Smooth muscle cell of the brain vasculature (primary cell): ENCODE measurements around the gene RBPMS2.
"Not testable (repeated sequence)": the region's sequence is repeated elsewhere in the genome, so short reads cannot be mapped to it uniquely, and the experiment has no call there.

ENCODE experiments used
- DNase-seq: peaks from one replicate; pipeline ENCODE4 v3.0.0-alpha.2; 2012; ENCODE audit warnings: low read depth, low spot score

The RBPMS2 gene

GRCh38 chr15:64754663-64755426 lies 20.5 kb downstream of the RBPMS2 start:
- no peak for DNase-seq

- DNase-seq = no peak
These were observed 21.8 kb downstream of the RBPMS2 start for GRCh38 chr15:64753480-64754185.

- DNase-seq = no peak
These were observed 23.9 kb downstream of the RBPMS2 start for GRCh38 chr15:64751464-64751863.

- no peak for DNase-seq
These were observed 25.3 kb downstream of the RBPMS2 start for GRCh38 chr15:64749999-64750657.

GRCh38 chr15:64749167-64749566 lies 26.2 kb downstream of the RBPMS2 start:
- DNase-seq = no peak

GRCh38 chr15:64748251-64748650 lies 27.1 kb downstream of the RBPMS2 start:
- DNase-seq = no peak

GRCh38 chr15:64747578-64747977 lies 27.8 kb downstream of the RBPMS2 start:
- DNase-seq = no peak

GRCh38 chr15:64746921-64747320 lies 28.5 kb downstream of the RBPMS2 start:
- DNase-seq = no peak

- DNase-seq = no peak
These were observed 29.0 kb downstream of the RBPMS2 start for GRCh38 chr15:64746356-64746755.

- no peak for DNase-seq
These were observed 31.7 kb downstream of the RBPMS2 start for GRCh38 chr15:64743691-64744090.

- no peak for DNase-seq
These were observed 32.5 kb downstream of the RBPMS2 start for GRCh38 chr15:64742921-64743320.

GRCh38 chr15:64742385-64742784 lies 33.0 kb downstream of the RBPMS2 start:
- no peak for DNase-seq

GRCh38 chr15:64741708-64742107 lies 33.7 kb downstream of the RBPMS2 start:
- not testable (repeated sequence) for DNase-seq

- DNase-seq = no peak
These were observed 34.8 kb downstream of the RBPMS2 start for GRCh38 chr15:64740311-64741170.

- no peak for DNase-seq
These were observed 35.7 kb downstream of the RBPMS2 start for GRCh38 chr15:64739577-64740143.

GRCh38 chr15:64739156-64739555 lies 36.2 kb downstream of the RBPMS2 start:
- no peak for DNase-seq

- DNase-seq = no peak
These were observed 36.9 kb downstream of the RBPMS2 start for GRCh38 chr15:64738226-64739095.

GRCh38 chr15:64732156-64732860 lies 43.1 kb downstream of the RBPMS2 start:
- no peak for DNase-seq

- DNase-seq = no peak
These were observed 43.6 kb downstream of the RBPMS2 start for GRCh38 chr15:64731805-64732151.
